IPS DF 19.7 (cell line): ENCODE results near the gene CFAP57.
A peak's percentile ranks its signal among the peaks of the same experiment; 100 is the strongest.

Source experiments
- DNase-seq: peaks from one replicate; pipeline ENCODE4 v3.0.0-alpha.2; 2013; ENCODE audit warnings: low read depth, low spot score

Gene CFAP57

DNA sequence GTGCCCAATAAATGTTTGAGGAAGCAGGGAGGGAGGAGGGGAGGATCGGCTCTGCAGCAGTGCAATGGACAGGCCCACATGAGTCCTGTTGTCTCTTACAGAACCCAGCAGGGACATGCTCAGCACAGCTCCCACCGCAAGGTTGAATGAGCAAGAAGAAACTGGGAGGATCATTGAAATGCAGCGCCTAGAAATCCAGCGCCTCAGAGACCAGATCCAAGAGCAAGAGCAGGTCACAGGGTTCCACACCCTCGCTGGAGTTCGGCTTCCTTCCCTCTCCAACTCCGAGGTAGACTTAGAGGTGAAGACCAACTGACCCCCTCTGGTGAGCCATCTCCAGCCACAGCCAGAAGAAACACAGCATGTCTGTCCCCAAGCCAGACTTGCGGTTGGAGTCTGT, 81.7 kb downstream of the CFAP57 start:
- no peak for DNase-seq

DNA sequence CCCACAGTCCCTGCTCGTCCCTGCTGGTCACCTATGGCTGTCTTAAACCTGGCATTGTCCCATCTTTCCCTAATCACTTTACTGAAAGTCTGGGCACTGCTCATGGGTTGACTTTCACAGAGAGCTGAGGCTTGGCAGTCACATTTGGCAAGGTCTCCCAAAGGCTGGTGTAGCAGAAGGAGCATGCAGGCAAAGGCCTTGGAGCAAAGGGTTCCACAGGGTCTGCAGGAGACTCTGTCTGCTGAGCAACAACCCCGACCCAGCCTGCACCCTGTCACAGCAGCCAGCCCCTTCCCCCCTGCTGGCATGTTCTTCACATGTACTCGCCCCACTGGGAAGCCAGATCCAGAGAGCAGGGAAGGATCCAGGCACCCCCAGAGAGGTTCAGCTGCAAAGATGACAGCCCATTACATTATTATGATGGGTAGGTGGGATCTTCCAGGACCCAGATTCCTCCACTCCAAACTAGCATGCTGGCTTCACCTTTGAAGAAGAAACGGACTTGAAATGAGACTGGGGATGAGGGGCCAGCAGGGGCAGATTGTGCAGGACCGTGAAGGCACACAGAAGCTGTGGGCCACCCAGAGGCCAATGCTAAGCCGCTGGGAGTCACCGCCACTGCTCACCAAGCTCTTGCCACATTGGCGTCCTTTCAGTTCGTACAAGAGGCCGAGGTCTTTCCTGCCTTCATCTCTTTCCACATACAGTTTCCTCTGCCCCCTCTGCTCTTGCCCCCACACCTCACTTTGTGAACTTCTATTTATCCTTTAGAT, 83.5 kb downstream of the CFAP57 start:
- no peak for DNase-seq

DNA sequence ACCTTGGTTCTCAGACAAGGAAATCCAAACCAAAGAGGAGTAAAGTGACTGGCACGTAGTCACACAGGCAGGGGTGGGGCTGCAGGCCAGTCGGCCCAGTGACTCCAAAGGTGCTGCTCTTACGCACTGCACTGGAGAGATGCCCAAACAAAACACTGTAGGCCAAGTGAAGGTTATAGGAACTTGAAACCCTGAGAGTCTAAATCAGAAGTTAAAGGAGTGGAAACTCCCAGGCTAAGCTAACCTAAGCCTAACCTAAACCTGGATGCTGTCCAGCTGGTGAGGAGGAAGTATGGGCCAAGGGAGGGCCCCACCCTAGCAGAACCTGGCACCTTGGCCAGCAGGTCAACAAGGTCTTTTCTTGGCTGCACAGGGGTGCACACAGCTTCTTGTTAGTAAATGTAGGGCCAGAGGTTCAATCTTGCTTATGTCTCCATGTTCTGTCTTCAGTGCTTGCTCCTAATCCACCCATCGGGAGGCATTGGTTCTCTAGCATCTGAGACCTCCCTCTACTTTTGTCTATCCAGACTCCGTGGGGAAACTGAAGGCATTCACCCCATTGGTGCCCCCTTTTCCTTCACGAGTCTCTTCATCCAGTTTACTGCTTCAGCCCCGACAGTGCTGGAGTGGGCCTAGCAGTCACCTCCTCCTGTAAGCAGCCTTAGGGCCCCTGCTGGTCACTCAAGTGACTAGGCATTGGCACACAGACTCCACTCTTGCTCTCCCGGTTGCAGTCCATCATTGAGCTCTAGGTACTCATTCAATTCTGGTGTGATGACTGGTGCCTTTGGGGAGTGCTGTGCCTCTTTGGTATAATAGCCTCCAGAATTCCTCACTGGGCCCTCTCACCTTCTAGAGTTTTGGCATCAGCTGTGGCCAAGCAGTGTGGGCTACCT, 84.8 kb downstream of the CFAP57 start:
- DNase-seq = no peak

DNA sequence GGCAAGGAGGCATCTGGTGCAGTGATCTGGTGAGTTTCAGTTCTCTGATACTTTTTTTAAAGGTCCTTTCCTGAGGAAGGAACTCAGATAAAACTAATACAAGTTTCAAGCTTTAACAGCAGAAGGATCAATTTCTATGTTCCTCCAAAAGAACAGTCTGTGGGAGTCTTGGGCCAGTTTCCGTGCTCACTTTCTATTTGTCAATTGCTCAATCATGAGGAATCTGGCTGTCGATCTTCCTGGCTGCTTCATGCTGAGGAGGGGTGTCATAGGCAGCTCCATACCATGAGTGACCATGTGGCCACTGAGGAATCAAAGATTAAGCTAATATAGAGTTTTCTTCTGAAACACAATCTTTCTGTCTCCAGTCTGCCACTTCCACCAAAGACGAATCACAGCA, 86.2 kb downstream of the CFAP57 start:
- DNase-seq = no peak

DNA sequence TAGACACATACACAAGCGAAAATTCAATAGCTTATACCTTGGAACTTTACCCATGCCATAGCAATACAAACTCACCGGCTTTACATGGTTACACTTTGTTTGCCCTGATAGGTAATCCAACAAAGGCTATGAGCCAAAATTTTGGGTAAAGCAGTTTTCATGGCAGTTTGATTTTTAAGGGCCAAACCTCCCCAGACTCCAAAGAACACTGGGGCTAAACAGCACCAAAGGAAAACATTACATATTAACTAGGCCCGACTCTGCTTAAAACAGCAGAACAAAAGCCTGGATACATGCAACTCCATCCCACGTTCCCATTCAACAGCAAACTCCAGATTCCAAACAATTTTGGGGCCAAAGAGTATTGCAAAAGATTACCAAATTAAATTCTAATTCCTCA, 93.3 kb downstream of the CFAP57 start:
- DNase-seq = no peak

GRCh38 chr1:43266881-43267280, 94.8 kb downstream of the CFAP57 start:
- DNase-seq = no peak

DNA sequence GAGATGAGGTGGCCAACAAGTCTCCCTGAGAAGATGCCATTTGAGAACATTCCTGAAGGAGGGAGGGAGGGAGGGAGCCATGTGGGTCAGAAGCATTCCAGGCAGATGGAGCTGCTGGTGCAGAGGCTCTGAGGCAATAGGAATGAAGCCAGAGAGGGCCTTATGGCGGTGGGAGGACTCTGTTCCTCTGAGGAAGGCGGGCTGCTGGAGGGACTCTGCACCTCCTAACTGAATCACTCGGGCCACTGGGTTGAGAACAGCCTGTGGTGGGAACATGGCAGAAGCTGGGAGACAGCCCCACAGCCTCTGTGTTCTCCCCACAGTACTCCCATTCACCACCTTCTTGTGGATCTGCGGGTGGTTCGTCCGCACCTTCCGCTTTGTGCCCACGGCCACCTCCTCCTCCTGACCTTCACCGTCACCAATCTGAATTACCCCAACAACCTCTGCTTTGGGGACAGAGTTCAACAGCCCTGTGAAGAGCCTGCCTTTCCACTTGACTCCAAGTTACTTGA, 95.2 kb downstream of the CFAP57 start:
- DNase-seq = no peak

DNA sequence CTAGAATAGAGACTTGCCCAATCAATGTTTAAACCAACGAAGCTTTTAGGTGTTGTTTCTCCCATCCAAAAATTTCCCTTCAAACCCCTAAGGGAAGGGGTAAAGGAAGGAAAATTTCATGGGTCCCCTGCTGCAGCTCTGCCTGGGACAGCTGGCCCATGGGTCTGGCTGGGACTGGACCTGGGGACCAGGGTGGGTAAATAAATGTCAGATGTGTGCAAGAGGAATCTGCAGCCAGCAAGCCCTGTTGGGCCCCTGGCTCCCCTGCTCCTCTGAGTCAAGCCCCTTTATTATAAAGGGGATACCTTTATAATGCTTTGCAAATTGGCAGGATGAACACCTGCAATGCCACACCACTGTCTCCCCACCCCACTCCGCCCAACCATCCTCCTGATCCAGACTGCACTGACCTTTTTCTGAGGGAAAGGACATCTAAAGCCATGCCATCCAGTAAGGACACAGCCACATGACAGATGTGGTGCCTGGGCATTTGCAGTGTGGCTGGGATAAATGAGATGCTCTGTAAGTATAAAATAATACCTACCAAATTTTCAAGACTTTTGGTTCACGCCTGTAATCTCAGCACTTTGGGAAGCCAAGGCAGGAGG, 95.8 kb downstream of the CFAP57 start:
- DNase-seq = no peak

- no peak for DNase-seq
These were observed 97.7 kb downstream of the CFAP57 start, which contains the start of gene TMEM125 for GRCh38 chr1:43269627-43270375. Gene TMEM125, plus strand, starts transcription at chr1:43269983. Its CDS starts 2,740 bp downstream, at chr1:43272723.

DNA sequence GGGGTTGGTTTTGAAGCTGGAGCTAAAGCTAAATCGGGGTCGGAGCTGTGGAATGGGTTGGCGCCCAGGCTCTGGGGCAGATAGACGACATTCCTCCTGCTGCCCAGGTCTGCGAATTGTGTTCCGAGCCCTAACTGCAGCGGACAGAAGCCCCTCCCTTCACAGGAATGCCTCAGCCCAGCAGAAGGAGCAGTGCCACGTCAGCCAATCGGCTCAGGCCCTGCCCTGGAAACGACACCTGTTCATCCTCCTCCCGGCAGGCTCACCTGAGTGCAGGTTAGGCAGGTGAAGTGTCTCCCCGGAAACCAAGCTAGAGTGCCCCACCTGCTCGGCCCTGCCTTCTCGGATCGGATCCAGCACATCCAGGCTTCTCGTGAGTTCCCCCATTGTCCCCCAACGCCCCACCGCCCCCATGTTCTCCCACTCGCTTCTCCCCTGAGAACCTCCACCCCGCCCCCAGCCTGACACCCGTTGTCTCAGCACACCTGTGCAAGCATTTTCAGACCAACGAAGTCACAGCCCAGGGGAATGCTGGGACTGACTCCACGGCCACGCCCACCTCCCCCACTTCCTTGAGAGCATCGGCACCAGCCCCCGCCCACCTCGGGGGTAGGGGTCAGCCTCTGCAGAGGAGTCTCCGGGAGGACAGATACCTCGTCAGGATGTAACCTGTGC, 98.4 kb downstream of the CFAP57 start:
- peak; percentile 97 for DNase-seq

- DNase-seq = no peak
These were observed 99.3 kb downstream of the CFAP57 start for GRCh38 chr1:43271186-43272118.

- DNase-seq = no peak
These were observed 100.0 kb downstream of the CFAP57 start for GRCh38 chr1:43272161-43272560.

DNA sequence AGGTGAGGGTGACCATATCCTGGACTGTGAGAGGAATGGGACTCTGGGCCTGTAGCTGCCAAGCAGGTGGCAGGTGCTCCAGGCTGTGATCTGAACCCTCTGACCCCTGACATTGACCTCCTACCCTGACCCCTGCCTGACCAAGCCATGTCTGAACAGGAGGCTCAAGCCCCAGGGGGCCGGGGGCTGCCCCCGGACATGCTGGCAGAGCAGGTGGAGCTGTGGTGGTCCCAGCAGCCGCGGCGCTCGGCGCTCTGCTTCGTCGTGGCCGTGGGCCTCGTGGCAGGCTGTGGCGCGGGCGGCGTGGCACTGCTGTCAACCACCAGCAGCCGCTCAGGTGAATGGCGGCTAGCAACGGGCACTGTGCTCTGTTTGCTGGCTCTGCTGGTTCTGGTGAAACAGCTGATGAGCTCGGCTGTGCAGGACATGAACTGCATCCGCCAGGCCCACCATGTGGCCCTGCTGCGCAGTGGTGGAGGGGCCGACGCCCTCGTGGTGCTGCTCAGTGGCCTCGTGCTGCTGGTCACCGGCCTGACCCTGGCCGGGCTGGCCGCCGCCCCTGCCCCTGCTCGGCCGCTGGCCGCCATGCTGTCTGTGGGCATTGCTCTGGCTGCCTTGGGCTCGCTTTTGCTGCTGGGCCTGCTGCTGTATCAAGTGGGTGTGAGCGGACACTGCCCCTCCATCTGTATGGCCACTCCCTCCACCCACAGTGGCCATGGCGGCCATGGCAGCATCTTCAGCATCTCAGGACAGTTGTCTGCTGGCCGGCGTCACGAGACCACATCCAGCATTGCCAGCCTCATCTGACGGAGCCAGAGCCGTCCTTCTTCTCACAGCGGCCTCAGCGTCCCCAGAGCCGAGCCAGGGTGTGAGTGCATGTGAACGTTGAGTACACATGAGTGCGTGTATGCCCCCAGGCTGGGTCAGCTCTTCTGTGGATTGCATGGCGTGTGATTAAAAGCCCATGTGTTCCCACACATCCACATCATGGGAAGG, 100.7 kb downstream of the CFAP57 start:
- DNase-seq = no peak

- no peak for DNase-seq
These were observed 101.6 kb downstream of the CFAP57 start for GRCh38 chr1:43273708-43274107.

- DNase-seq = no peak
These were observed 102.1 kb downstream of the CFAP57 start for GRCh38 chr1:43274125-43274803.

GRCh38 chr1:43274804-43275180, 102.7 kb downstream of the CFAP57 start:
- no peak for DNase-seq

GRCh38 chr1:43275826-43276620, 103.9 kb downstream of the CFAP57 start:
- no peak for DNase-seq
